ENCODE results near the gene KITLG. TPM values are rescaled to one million over a fixed set of nuclear protein-coding genes. Genes with fewer than 3 reads are reported as not detected.
"Not testable (repeated sequence)": the region's sequence is repeated elsewhere in the genome, so short reads cannot be mapped to it uniquely, and the experiment has no call there.

KITLG gene
- polyA plus RNA-seq, 2 of the 4 experiments (the other 2 are of a cell fraction) = 8.0 to 10.1 TPM

DNA sequence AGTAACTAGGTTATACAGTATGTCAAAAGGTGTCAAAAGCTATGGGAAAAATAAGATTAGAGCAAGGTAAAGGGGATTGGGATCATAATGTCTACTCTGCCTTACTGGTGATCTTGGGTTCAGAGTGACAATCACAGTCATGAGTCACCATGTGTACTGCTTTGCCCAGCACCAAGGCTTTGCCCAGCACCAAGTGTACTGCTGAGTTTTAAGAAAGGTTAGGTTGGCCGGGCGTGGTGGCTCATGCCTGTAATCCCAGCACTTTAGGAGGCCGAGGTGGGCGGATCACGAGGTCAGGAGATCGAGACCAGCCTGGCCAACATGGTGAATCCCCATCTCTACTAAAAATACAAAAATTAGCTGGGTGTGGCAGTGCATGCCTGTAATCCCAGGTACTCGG, 32.3 kb downstream of the KITLG start:
- ATAC-seq; DNase-seq (ENCODE audit: low read depth in 1 of 2, low spot score in 1 of 2); H3K9me3 ChIP-seq; POLR2A ChIA-PET; H3K4me3 ChIP-seq; H3K4me2 ChIP-seq; FAIRE-seq: not testable (repeated sequence)
- H3K4me1 ChIP-seq = peaks cover 39% of the 10 kb centered on the region
- CTCF ChIA-PET = interaction anchor here (1.2 to 1.4 kb wide), 2 partner anchors 30 to 32 kb away, joined by 3 to 4 read pairs; partner anchors contain the start of gene KITLG
- peak overlapping the region in 1 of 2 experiments; percentile 0; a peak in 1 of 6 replicates for H3K27ac ChIP-seq
- 85% methylated on average over 7 of the region's 7 CpGs for WGBS (ENCODE audit: missing lambda C conversion rate)

DNA sequence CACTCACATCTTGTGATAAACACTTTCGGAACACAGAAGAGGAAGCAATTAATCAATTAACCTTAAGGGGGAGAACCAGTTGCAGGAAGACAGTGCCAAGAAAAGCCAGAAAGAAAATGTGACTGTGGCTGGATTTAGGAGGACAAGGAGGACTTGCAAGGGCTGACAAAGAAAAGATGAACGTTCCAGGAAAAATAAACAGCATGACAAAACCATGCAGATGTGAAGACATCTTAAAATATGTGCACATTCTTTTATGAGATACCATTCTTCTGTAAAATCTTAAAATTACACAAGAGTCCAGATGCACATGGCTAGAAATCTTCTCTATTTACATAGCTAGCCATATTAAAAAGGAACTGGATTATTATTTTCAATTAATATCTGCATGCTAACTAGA, 33.4 kb downstream of the KITLG start:
- no peaks in the 10 kb centered on the region for H3K9me3 ChIP-seq
- no peak for ATAC-seq
- 43% methylated on average over 2 of the region's 2 CpGs for WGBS (ENCODE audit: missing lambda C conversion rate)
- no peak for FAIRE-seq
- no peak overlapping the region for H3K4me3 ChIP-seq
- peaks cover 33% of the 10 kb centered on the region for H3K4me1 ChIP-seq
- no peak for TF ChIP-seq HOXB5 (CRISPR knock-in tag; IDR thresholded peaks at IDR 0.05)
- no peak for TF ChIP-seq MAFK (IDR thresholded peaks at IDR 0.05; ENCODE audit: partially characterized antibody)
- TF ChIP-seq EP300 (IDR thresholded peaks at IDR 0.05) = no peak
- TF ChIP-seq TFCP2L1 (CRISPR knock-in tag; IDR thresholded peaks at IDR 0.05) = no peak
- no peak for TF ChIP-seq POLR2A (IDR thresholded peaks at IDR 0.05; ENCODE audit: low read length)
- no peak for TF ChIP-seq PHF8 (IDR thresholded peaks at IDR 0.05; ENCODE audit: borderline replicate concordance, low read depth)
- TF ChIP-seq ZSCAN20 (CRISPR knock-in tag; IDR thresholded peaks at IDR 0.05) = no peak
- peak overlapping the region; percentile 22; the same call in 1 of the 3 replicates for H3K4me2 ChIP-seq
- ChIA-PET POLR2A (no interaction called here), CTCF (no interaction called here)
- no peak for DNase-seq (ENCODE audit: low read depth in 1 of 2, low spot score in 1 of 2)
- H3K27ac ChIP-seq = no peak overlapping the region

DNA sequence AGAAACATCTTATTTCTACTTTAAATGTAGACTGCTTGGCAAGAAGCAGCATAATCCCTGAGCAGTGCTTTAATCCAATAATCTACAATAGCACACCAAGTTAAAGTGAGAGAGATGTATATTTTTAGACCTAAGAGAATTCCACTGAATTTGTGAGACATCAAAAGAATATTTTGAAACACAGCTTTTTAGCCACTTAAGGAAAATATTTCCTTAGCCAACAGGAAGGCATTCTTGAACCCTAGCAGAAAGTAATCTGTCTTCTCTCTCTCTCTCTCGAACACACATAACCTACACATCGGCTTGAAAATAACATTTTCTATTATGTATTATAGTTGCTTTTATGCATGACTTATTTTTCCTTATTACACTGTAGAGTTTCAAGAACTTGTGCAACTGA, 34.0 kb downstream of the KITLG start:
- H3K27ac ChIP-seq = no peak overlapping the region; a peak in 1 of 6 replicates
- POLR2A ChIA-PET = no interaction called here
- 84% methylated on average over 2 of the region's 2 CpGs for WGBS (ENCODE audit: missing lambda C conversion rate)
- H3K9me3 ChIP-seq = no peaks in the 10 kb centered on the region
- no peak for FAIRE-seq
- TF ChIP-seq, protein P1, sequence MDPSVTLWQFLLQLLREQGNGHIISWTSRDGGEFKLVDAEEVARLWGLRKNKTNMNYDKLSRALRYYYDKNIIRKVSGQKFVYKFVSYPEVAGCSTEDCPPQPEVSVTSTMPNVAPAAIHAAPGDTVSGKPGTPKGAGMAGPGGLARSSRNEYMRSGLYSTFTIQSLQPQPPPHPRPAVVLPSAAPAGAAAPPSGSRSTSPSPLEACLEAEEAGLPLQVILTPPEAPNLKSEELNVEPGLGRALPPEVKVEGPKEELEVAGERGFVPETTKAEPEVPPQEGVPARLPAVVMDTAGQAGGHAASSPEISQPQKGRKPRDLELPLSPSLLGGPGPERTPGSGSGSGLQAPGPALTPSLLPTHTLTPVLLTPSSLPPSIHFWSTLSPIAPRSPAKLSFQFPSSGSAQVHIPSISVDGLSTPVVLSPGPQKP (IDR thresholded peaks at IDR 0.05; ENCODE audit: low read depth, low read length) = no peak
- TF ChIP-seq, protein P2, sequence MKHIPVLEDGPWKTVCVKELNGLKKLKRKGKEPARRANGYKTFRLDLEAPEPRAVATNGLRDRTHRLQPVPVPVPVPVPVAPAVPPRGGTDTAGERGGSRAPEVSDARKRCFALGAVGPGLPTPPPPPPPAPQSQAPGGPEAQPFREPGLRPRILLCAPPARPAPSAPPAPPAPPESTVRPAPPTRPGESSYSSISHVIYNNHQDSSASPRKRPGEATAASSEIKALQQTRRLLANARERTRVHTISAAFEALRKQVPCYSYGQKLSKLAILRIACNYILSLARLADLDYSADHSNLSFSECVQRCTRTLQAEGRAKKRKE (CRISPR knock-in tag; IDR thresholded peaks at IDR 0.05; ENCODE audit: low read depth) = no peak
- TF ChIP-seq BHLHE40 (IDR thresholded peaks at IDR 0.05; ENCODE audit: low read depth, low read length) (no peak), ZFP36 (IDR thresholded peaks at IDR 0.05; ENCODE audit: borderline replicate concordance, partially characterized antibody) (no peak), CHD2 (IDR thresholded peaks at IDR 0.05; ENCODE audit: low read length, partially characterized antibody) (no peak), HOXA7 (CRISPR knock-in tag; IDR thresholded peaks at IDR 0.05) (no peak), SREBF2 (IDR thresholded peaks at IDR 0.05) (no peak), PHF8 (IDR thresholded peaks at IDR 0.05; ENCODE audit: borderline replicate concordance, low read depth) (no peak), MYC (IDR thresholded peaks at IDR 0.05; ENCODE audit: borderline replicate concordance, low read length) (no peak), SMC3 (IDR thresholded peaks at IDR 0.05) (no peak), RAD21 (conservative IDR thresholded peaks at IDR 0.05 in 1 of 2, IDR thresholded peaks at IDR 0.05 in 1 of 2) (no peak), HEYL (CRISPR knock-in tag; IDR thresholded peaks at IDR 0.05) (no peak), ZNF302 (CRISPR knock-in tag; IDR thresholded peaks at IDR 0.05) (no peak), POLR2AphosphoS2 (conservative IDR thresholded peaks at IDR 0.05; ENCODE audit: low read length) (no peak)
- TF ChIP-seq, protein P3, sequence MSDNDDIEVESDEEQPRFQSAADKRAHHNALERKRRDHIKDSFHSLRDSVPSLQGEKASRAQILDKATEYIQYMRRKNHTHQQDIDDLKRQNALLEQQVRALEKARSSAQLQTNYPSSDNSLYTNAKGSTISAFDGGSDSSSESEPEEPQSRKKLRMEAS (IDR thresholded peaks at IDR 0.05) = no peak
- TF ChIP-seq, protein P4, sequence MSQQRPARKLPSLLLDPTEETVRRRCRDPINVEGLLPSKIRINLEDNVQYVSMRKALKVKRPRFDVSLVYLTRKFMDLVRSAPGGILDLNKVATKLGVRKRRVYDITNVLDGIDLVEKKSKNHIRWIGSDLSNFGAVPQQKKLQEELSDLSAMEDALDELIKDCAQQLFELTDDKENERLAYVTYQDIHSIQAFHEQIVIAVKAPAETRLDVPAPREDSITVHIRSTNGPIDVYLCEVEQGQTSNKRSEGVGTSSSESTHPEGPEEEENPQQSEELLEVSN (IDR thresholded peaks at IDR 0.05; ENCODE audit: borderline replicate concordance, low read depth) = no peak
- ATAC-seq = no peak
- DNase-seq (ENCODE audit: low read depth in 1 of 2, low spot score in 1 of 2) = no peak
- CTCF ChIA-PET = no interaction called here
- H3K4me1 ChIP-seq = peaks cover 35% of the 10 kb centered on the region; the same call in 2 of the 3 replicates
- H3K4me3 ChIP-seq = no peak overlapping the region
- H3K4me2 ChIP-seq = 0 out of 3 replicates have a peak overlapping the region, but pooled peaks have one; percentile 22
